Karpas-422 (cell line): ENCODE data around the gene GSS. TPM values are rescaled to one million over a fixed set of nuclear protein-coding genes. Genes with fewer than 3 reads are reported as not detected.

Experiments used
- DNase-seq: peaks from one replicate; pipeline ENCODE4 v3.0.0-alpha.2; 2015
- H2AFZ ChIP-seq: fragments of 200-600 bp; sonication (generic); 2 replicates; pipeline ENCODE4 v1.6.1; 2014; ENCODE audit warnings: antibody characterized with exemption, low read length, mixed read lengths
- H3K27ac ChIP-seq: fragments of 200-600 bp; sonication (generic); 2 replicates; pipeline ENCODE4 v1.5.1; 2014; ENCODE audit warnings: mild to moderate bottlenecking, low read length, moderate library complexity
- H3K27me3 ChIP-seq: fragments of 200-600 bp; sonication (generic); 2 replicates; pipeline ENCODE4 v1.6.1; 2014; ENCODE audit warnings: low read length, mixed read lengths
- H3K36me3 ChIP-seq: fragments of 200-600 bp; sonication (generic); 2 replicates; pipeline ENCODE4 v1.6.1; 2014; ENCODE audit warnings: low read length, mixed read lengths; ENCODE audit not compliant: insufficient read depth
- H3K4me1 ChIP-seq: fragments of 200-600 bp; sonication (generic); 2 replicates; pipeline ENCODE4 v1.6.1; 2014; ENCODE audit warnings: mild to moderate bottlenecking, low read length, mixed read lengths
- H3K4me2 ChIP-seq: fragments of 200-600 bp; sonication (generic); 2 replicates; pipeline ENCODE4 v1.6.1; 2014; ENCODE audit warnings: low read length, low read depth, mild to moderate bottlenecking; ENCODE audit not compliant: poor library complexity, severe bottlenecking
- H3K4me3 ChIP-seq: fragments of 200-600 bp; sonication (generic); 2 replicates; pipeline ENCODE4 v1.5.1; 2014; ENCODE audit warnings: mild to moderate bottlenecking, antibody characterized with exemption, low read length, mixed read lengths
- H3K79me2 ChIP-seq: fragments of 200-600 bp; sonication (generic); 2 replicates; pipeline ENCODE4 v1.6.1; 2014; ENCODE audit warnings: mild to moderate bottlenecking, low read length, mixed read lengths
- H3K9ac ChIP-seq: fragments of 200-600 bp; sonication (generic); 2 replicates; pipeline ENCODE4 v1.6.0; 2014; ENCODE audit warnings: low read length
- H3K9me2 ChIP-seq: fragments of 200-600 bp; sonication (generic), shearing (Covaris generic); replicated peaks from 2 replicates; pipeline ENCODE4 v1.6.0; 2014; ENCODE audit warnings: mild to moderate bottlenecking, low read length, moderate library complexity; ENCODE audit not compliant: insufficient read depth
- H3K9me3 ChIP-seq: fragments of 300-700, 200-600 bp; sonication (generic); 2 replicates; pipeline ENCODE4 v1.6.1; 2014; ENCODE audit warnings: low read length, mixed read lengths
- H4K20me1 ChIP-seq: fragments of 200-600 bp; sonication (generic); 2 replicates; pipeline ENCODE4 v1.6.1; 2014; ENCODE audit warnings: mild to moderate bottlenecking, antibody characterized with exemption, low read length, low read depth; ENCODE audit not compliant: insufficient read depth
- total RNA-seq: library from RNA; depleted of rRNA; stranded (reverse); fragments of >200 nt; shearing (Covaris generic); gene quantifications from 2 replicates; pipeline ENCODE4 v1.2.3, GENCODE V29; 2014; ENCODE audit warnings: low replicate concordance

The GSS gene
- total RNA-seq, 1 experiment from 2014 or later, result 24.7 TPM

- Histone ChIP-seq H3K27me3 (no peaks in the 10 kb centered on the region), H2AFZ (no peak overlapping the region), H4K20me1 (no peaks in the 10 kb centered on the region), H3K4me3 (no peak overlapping the region), H3K79me2 (no peaks in the 10 kb centered on the region), H3K9me3 (no peaks in the 10 kb centered on the region), H3K27ac (no peak overlapping the region), H3K9me2 (no peaks in the 10 kb centered on the region), H3K4me1 (no peaks in the 10 kb centered on the region), H3K36me3 (peaks cover 6% of the 10 kb centered on the region; the same call in 1 of the 2 replicates), H3K4me2 (no peak overlapping the region), H3K9ac (no peak overlapping the region)
- no peak for DNase-seq
Observed at GRCh38 chr20:34938466-34939163, 17.0 kb downstream of the GSS start.

- Histone ChIP-seq H4K20me1 (no peaks in the 10 kb centered on the region), H3K27ac (no peak overlapping the region), H3K9ac (no peak overlapping the region), H3K36me3 (no peaks in the 10 kb centered on the region), H3K4me2 (no peak overlapping the region), H3K79me2 (no peaks in the 10 kb centered on the region), H3K4me3 (no peak overlapping the region), H3K4me1 (no peaks in the 10 kb centered on the region), H3K9me2 (no peaks in the 10 kb centered on the region), H2AFZ (no peak overlapping the region), H3K9me3 (no peaks in the 10 kb centered on the region), H3K27me3 (no peaks in the 10 kb centered on the region)
- no peak for DNase-seq
Observed at GRCh38 chr20:34931771-34932170, 23.8 kb downstream of the GSS start.

GRCh38 chr20:34928411-34928810, 27.2 kb downstream of the GSS start:
- Histone ChIP-seq H3K9me2 (no peaks in the 10 kb centered on the region), H2AFZ (no peak overlapping the region), H3K4me1 (no peaks in the 10 kb centered on the region), H3K9ac (no peak overlapping the region), H3K4me3 (no peak overlapping the region), H3K9me3 (no peaks in the 10 kb centered on the region), H4K20me1 (no peaks in the 10 kb centered on the region), H3K27me3 (no peaks in the 10 kb centered on the region), H3K79me2 (no peaks in the 10 kb centered on the region), H3K4me2 (no peak overlapping the region), H3K27ac (no peak overlapping the region), H3K36me3 (no peaks in the 10 kb centered on the region)
- no peak for DNase-seq

GRCh38 chr20:34927736-34928135, 27.9 kb downstream of the GSS start:
- no peaks in the 10 kb centered on the region for H3K9me3 ChIP-seq
- DNase-seq, result no peak
- no peak overlapping the region for H2AFZ ChIP-seq
- H3K36me3 ChIP-seq, result no peaks in the 10 kb centered on the region
- no peak overlapping the region for H3K27ac ChIP-seq
- H3K9ac ChIP-seq, result no peak overlapping the region
- H3K4me1 ChIP-seq, result no peaks in the 10 kb centered on the region
- H3K27me3 ChIP-seq, result no peaks in the 10 kb centered on the region
- no peaks in the 10 kb centered on the region for H3K79me2 ChIP-seq
- H3K4me3 ChIP-seq, result no peak overlapping the region
- H3K4me2 ChIP-seq, result no peak overlapping the region
- H3K9me2 ChIP-seq, result no peaks in the 10 kb centered on the region
- H4K20me1 ChIP-seq, result no peaks in the 10 kb centered on the region

DNA sequence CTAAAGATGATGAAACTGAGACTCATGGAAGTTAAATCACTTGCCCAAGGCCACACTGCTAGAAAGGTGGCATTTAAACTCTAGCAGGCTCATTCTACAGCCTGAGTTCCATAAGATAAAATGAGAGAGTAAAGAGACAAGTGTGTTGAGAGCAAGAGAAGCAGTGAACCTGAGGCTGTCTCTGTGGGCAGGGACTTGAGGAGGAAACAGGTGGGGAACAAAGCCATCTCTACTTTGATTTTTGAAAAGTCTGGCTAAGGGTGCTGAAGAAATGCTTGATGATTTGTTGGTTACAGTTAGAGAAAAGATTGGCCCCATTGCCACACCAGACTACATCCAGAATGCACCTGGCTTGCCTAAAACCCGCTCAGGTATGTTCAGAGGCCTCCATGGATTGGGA, 29.0 kb downstream of the GSS start:
- Histone ChIP-seq H3K9me3 (no peaks in the 10 kb centered on the region), H3K4me1 (no peaks in the 10 kb centered on the region), H3K27me3 (no peaks in the 10 kb centered on the region), H2AFZ (no peak overlapping the region), H3K4me3 (no peak overlapping the region), H3K9ac (no peak overlapping the region), H3K4me2 (no peak overlapping the region), H3K79me2 (no peaks in the 10 kb centered on the region), H3K27ac (no peak overlapping the region), H3K36me3 (no peaks in the 10 kb centered on the region), H3K9me2 (no peaks in the 10 kb centered on the region), H4K20me1 (no peaks in the 10 kb centered on the region)
- DNase-seq, result no peak

DNA sequence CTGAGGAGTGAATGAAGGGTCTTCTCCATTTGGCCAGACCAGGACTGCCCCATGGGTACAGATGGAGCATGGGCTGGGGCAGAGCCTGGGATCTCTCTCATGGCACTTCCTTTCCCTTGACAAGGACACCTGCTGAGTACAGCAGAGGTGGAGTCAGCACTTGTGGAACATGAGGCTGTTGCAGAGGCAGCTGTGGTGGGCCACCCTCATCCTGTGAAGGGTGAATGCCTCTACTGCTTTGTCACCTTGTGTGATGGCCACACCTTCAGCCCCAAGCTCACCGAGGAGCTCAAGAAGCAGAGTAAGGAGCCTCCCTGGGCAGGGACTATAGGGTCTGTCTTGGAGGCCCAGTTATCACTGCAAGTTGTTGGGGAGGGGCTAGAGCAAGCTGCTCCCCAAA, 29.6 kb downstream of the GSS start:
- H3K27me3 ChIP-seq, result no peaks in the 10 kb centered on the region
- H4K20me1 ChIP-seq, result no peaks in the 10 kb centered on the region
- H3K4me1 ChIP-seq, result no peaks in the 10 kb centered on the region
- no peak overlapping the region for H3K4me3 ChIP-seq
- H3K9me2 ChIP-seq, result no peaks in the 10 kb centered on the region
- H3K9me3 ChIP-seq, result no peaks in the 10 kb centered on the region
- no peak overlapping the region for H3K27ac ChIP-seq
- no peak overlapping the region for H2AFZ ChIP-seq
- H3K36me3 ChIP-seq, result no peaks in the 10 kb centered on the region
- no peak for DNase-seq
- H3K4me2 ChIP-seq, result no peak overlapping the region
- H3K79me2 ChIP-seq, result no peaks in the 10 kb centered on the region
- H3K9ac ChIP-seq, result no peak overlapping the region

- H3K4me2 ChIP-seq, result no peak overlapping the region
- no peaks in the 10 kb centered on the region for H3K9me3 ChIP-seq
- H3K27ac ChIP-seq, result no peak overlapping the region
- H4K20me1 ChIP-seq, result no peaks in the 10 kb centered on the region
- H3K4me3 ChIP-seq, result no peak overlapping the region
- no peak overlapping the region for H3K9ac ChIP-seq
- no peak overlapping the region for H2AFZ ChIP-seq
- no peaks in the 10 kb centered on the region for H3K36me3 ChIP-seq
- DNase-seq, result no peak
- H3K4me1 ChIP-seq, result no peaks in the 10 kb centered on the region
- H3K27me3 ChIP-seq, result no peaks in the 10 kb centered on the region
- no peaks in the 10 kb centered on the region for H3K79me2 ChIP-seq
- no peaks in the 10 kb centered on the region for H3K9me2 ChIP-seq
Observed at GRCh38 chr20:34925341-34925740, 30.3 kb downstream of the GSS start.

DNA sequence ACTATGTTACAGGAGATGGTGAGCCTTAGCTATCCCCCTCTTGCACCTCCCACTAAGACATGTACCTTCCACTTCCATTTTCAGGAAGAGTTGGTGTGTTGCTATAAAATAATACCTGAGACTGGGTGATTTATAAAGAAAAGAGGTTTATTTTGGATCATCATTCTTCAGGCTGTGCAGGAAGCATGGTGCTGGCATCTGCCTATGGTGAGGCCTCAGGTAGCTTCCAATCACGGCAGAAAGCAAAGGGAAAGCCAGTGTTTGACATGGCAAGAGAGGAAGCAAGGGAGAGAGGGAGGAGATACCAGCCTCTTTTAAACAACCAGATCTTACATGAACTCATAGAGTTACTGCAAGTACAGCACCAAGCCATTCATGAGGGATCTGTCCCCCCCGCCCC, 32.2 kb downstream of the GSS start:
- no peak overlapping the region for H3K9ac ChIP-seq
- H3K79me2 ChIP-seq, result no peaks in the 10 kb centered on the region

More for the DNA sequence above, 32.2 kb downstream of the GSS start:
- Histone ChIP-seq H3K4me3 (no peak overlapping the region), H2AFZ (no peak overlapping the region), H3K9me3 (no peaks in the 10 kb centered on the region), H3K27me3 (no peaks in the 10 kb centered on the region), H3K27ac (no peak overlapping the region), H3K9me2 (no peaks in the 10 kb centered on the region), H3K4me2 (no peak overlapping the region), H4K20me1 (no peaks in the 10 kb centered on the region), H3K4me1 (no peaks in the 10 kb centered on the region), H3K36me3 (no peaks in the 10 kb centered on the region)
- no peak for DNase-seq
